HepG2 (cell line): ENCODE data around the gene COL4A3. TPM values are rescaled to one million over a fixed set of nuclear protein-coding genes. Genes with fewer than 3 reads are reported as not detected.

Source experiments
- CEBPG ChIP-seq: IDR thresholded peaks from 2 replicates; pipeline ENCODE4 v1.6.1; 2016
- DPF2 ChIP-seq: sonication (generic); formaldehyde crosslinking; IDR thresholded peaks from 2 replicates; pipeline ENCODE4 v1.4.0; 2020; ENCODE audit warnings: mild to moderate bottlenecking, low read depth, missing genetic modification reagents, borderline replicate concordance
- EEA1 ChIP-seq: sonication (generic); formaldehyde crosslinking; IDR thresholded peaks from 2 replicates; pipeline ENCODE4 v1.5.1; 2020; ENCODE audit warnings: mild to moderate bottlenecking, missing genetic modification reagents, borderline replicate concordance
- GFI1 ChIP-seq: sonication (generic); formaldehyde crosslinking; IDR thresholded peaks from 2 replicates; pipeline ENCODE4 v1.5.0; 2020; ENCODE audit warnings: missing genetic modification reagents, mild to moderate bottlenecking, borderline replicate concordance
- GTF2F1 ChIP-seq: fragments of 150-350 bp; IDR thresholded peaks from 2 replicates; pipeline ENCODE4 v1.6.1; 2014; ENCODE audit warnings: low read length
- KAT2B ChIP-seq: fragments of 150-350 bp; IDR thresholded peaks from 2 replicates; pipeline ENCODE4 v1.6.1; 2014; ENCODE audit warnings: low read depth, low read length, borderline replicate concordance
- MTA1 ChIP-seq: sonication (generic); formaldehyde crosslinking; IDR thresholded peaks from 2 replicates; pipeline ENCODE4 v1.4.0; 2020; ENCODE audit warnings: missing genetic modification reagents, mild to moderate bottlenecking, borderline replicate concordance
- MTERF4 ChIP-seq: sonication (generic); formaldehyde crosslinking; IDR thresholded peaks from 2 replicates; pipeline ENCODE4 v1.8.0; 2023; ENCODE audit warnings: mild to moderate bottlenecking, missing genetic modification reagents
- MYC ChIP-seq: sonication (generic); formaldehyde crosslinking; IDR thresholded peaks from 2 replicates; pipeline ENCODE4 v1.9.0; 2021; ENCODE audit warnings: missing genetic modification reagents, borderline replicate concordance
- MYPOP ChIP-seq: sonication (generic); formaldehyde crosslinking; IDR thresholded peaks from 2 replicates; pipeline ENCODE4 v1.8.1; 2023; ENCODE audit warnings: mild to moderate bottlenecking, moderate library complexity, missing genetic modification reagents
- PHF21A ChIP-seq: sonication (generic); formaldehyde crosslinking; IDR thresholded peaks from 2 replicates; pipeline ENCODE4 v1.5.0; 2020; ENCODE audit warnings: mild to moderate bottlenecking, missing genetic modification reagents
- REPIN1 ChIP-seq: sonication (generic); formaldehyde crosslinking; IDR thresholded peaks from 2 replicates; pipeline ENCODE4 v1.8.0; 2022; ENCODE audit warnings: missing genetic modification reagents, low read depth, mild to moderate bottlenecking, borderline replicate concordance
- RFX5 ChIP-seq: IDR thresholded peaks from 2 replicates; pipeline ENCODE4 v1.6.1; 2011; ENCODE audit warnings: low read depth, low read length, improper control_type of control experiment
- RORA ChIP-seq: sonication (generic); formaldehyde crosslinking; IDR thresholded peaks from 2 replicates; pipeline ENCODE4 v1.5.0; 2020; ENCODE audit warnings: mild to moderate bottlenecking, missing genetic modification reagents, moderate library complexity
- SALL1 ChIP-seq: sonication (generic); formaldehyde crosslinking; IDR thresholded peaks from 2 replicates; pipeline ENCODE4 v1.8.0; 2022; ENCODE audit warnings: mild to moderate bottlenecking, missing genetic modification reagents
- TEAD2 ChIP-seq: sonication (generic); formaldehyde crosslinking; IDR thresholded peaks from 2 replicates; pipeline ENCODE4 v1.9.0; 2021; ENCODE audit warnings: missing genetic modification reagents
- XRCC5 ChIP-seq: fragments of 200-400 bp; formaldehyde crosslinking; optimal IDR thresholded peaks from 2 replicates; pipeline ENCODE3; 2017; ENCODE audit warnings: mild to moderate bottlenecking, low read length
- ZC3H4 ChIP-seq: sonication (generic); formaldehyde crosslinking; IDR thresholded peaks from 2 replicates; pipeline ENCODE4 v1.4.0; 2020; ENCODE audit warnings: missing genetic modification reagents, borderline replicate concordance
- ZNF124 ChIP-seq: sonication (generic); formaldehyde crosslinking; IDR thresholded peaks from 2 replicates; pipeline ENCODE4 v1.4.0; 2020; ENCODE audit warnings: missing genetic modification reagents
- ZNF180 ChIP-seq: sonication (generic); formaldehyde crosslinking; IDR thresholded peaks from 2 replicates; pipeline ENCODE4 v1.4.0; 2020; ENCODE audit warnings: low read depth, missing genetic modification reagents, borderline replicate concordance
- ZNF317 ChIP-seq: sonication (generic); formaldehyde crosslinking; IDR thresholded peaks from 2 replicates; pipeline ENCODE4 v1.5.0; 2020; ENCODE audit warnings: mild to moderate bottlenecking, missing genetic modification reagents
- ZNF33A ChIP-seq: sonication (generic); formaldehyde crosslinking; IDR thresholded peaks from 2 replicates; pipeline ENCODE4 v1.5.1; 2020; ENCODE audit warnings: missing genetic modification reagents, mild to moderate bottlenecking, moderate library complexity, borderline replicate concordance
- ZNF562 ChIP-seq: sonication (generic); formaldehyde crosslinking; IDR thresholded peaks from 2 replicates; pipeline ENCODE4 v1.8.0; 2022; ENCODE audit warnings: missing genetic modification reagents, borderline replicate concordance
- ZNF713 ChIP-seq: sonication (generic); formaldehyde crosslinking; IDR thresholded peaks from 2 replicates; pipeline ENCODE4 v1.4.0; 2020; ENCODE audit warnings: mild to moderate bottlenecking, missing genetic modification reagents
- ZNF770 ChIP-seq: sonication (generic); formaldehyde crosslinking; IDR thresholded peaks from 2 replicates; pipeline ENCODE4 v1.5.0; 2020; ENCODE audit warnings: mild to moderate bottlenecking, missing genetic modification reagents
- polyA plus RNA-seq, 8 experiments: library from polyadenylated mRNA; depleted of rRNA in 3 of 8; stranded (reverse) in 7 of 8; unstranded in 1 of 8; fragments of >200 nt; fragmentation: Illumina TruSeq in 4 of 8; extraction: Trizol in 4 of 8; gene quantifications; 2 replicates each; pipeline versions ENCODE4 v1.2.1 to v1.2.3, GENCODE V29; 2011 to 2016; ENCODE audit warnings: low read depth in 4 of 8, missing spikeins in 1 of 8, mixed read lengths in 1 of 8; ENCODE audit not compliant: insufficient read depth in 1 of 8
- total RNA-seq, 5 experiments: library from RNA; depleted of rRNA; stranded (reverse); fragments of >200 nt; fragmentation: Illumina TruSeq; extraction: Trizol; gene quantifications; 2 replicates each; pipeline ENCODE4 v1.2.3, GENCODE V29; 2016; ENCODE audit warnings: low read depth in 1 of 5
- TF ChIP-seq, protein P1 (sequence below): IDR thresholded peaks from 2 replicates; pipeline ENCODE4 v1.6.1; 2018; ENCODE audit warnings: missing genetic modification reagents, mild to moderate bottlenecking, missing compliant biosample characterization

COL4A3 gene
- total and polyA plus RNA-seq, 2 of the 13 experiments (the other 11 are each of a cell fraction or from before 2014, with no cell fraction given), result 0.02 TPM; not detected in 1

- TF ChIP-seq ZNF180 (CRISPR knock-in tag) (no peak), REPIN1 (CRISPR knock-in tag) (no peak; the same call in 1 of the 2 replicates), ZNF713 (no peak), XRCC5 (no peak), MTA1 (no peak), CEBPG (CRISPR knock-in tag) (no peak), ZNF317 (CRISPR knock-in tag) (no peak), PHF21A (CRISPR knock-in tag) (peak; percentile 54; the same call in 1 of the 2 replicates), DPF2 (CRISPR knock-in tag) (no peak), RORA (CRISPR knock-in tag) (0 out of 2 replicates have a peak, but pooled peaks have one; percentile 35), ZNF33A (no peak), GTF2F1 (no peak), GFI1 (no peak), ZNF124 (no peak), ZNF770 (CRISPR knock-in tag) (peak; percentile 84), KAT2B (no peak), RFX5 (no peak), MYPOP (no peak), ZNF562 (CRISPR knock-in tag) (no peak), MTERF4 (CRISPR knock-in tag) (no peak), SALL1 (CRISPR knock-in tag) (0 out of 2 replicates have a peak, but pooled peaks have one; percentile 9), ZC3H4 (CRISPR knock-in tag) (no peak), TEAD2 (CRISPR knock-in tag) (no peak), MYC (CRISPR knock-in tag) (no peak), EEA1 (CRISPR knock-in tag) (no peak)
- TF ChIP-seq, protein P1, sequence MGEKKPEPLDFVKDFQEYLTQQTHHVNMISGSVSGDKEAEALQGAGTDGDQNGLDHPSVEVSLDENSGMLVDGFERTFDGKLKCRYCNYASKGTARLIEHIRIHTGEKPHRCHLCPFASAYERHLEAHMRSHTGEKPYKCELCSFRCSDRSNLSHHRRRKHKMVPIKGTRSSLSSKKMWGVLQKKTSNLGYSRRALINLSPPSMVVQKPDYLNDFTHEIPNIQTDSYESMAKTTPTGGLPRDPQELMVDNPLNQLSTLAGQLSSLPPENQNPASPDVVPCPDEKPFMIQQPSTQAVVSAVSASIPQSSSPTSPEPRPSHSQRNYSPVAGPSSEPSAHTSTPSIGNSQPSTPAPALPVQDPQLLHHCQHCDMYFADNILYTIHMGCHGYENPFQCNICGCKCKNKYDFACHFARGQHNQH, result 0 out of 2 replicates have a peak, but pooled peaks have one; percentile 16
Measured at GRCh38 chr2:227339098-227339599, 174.7 kb downstream of the COL4A3 start (continued).
